Left colon (tissue), 2 donors: ENCODE data around the gene KRTAP5-7. TPM values are rescaled to one million over a fixed set of nuclear protein-coding genes. Genes with fewer than 3 reads are reported as not detected.
"Not testable (repeated sequence)": the region's sequence is repeated elsewhere in the genome, so short reads cannot be mapped to it uniquely, and the experiment has no call there.

Experiments
- ATAC-seq: fragments of 200-7000 bp; cut with Tn5 transposase; one replicate; pipeline ENCODE4 v1.9.1; 2020; ENCODE audit warnings: mild to moderate bottlenecking, moderate library complexity
- DNase-seq, 2 donors: peaks; one replicate each; pipeline ENCODE4 v3.0.0-alpha.2; 2020
- intact Hi-C, 2 donors: fragments of 100-400 bp; cut with DNase I in 1 of 2; cut with micrococcal nuclease in 1 of 2; formaldehyde crosslinking; loops; one replicate each; pipeline versions ENCODE4 v1.11.2 to v1.14.0; 2022; cut with DNase I, micrococcal nuclease
- long read RNA-seq: library from polyadenylated mRNA; unstranded; transcript quantifications from one replicate; pipeline ENCODE4 v2.0.0, GENCODE V29; 2021
- total RNA-seq, 2 donors: library from RNA; stranded (reverse); fragmentation: NEBNext Ultra II Directional; extraction: Animal tissue kit (Norgen Biotek cat#: 25700); gene quantifications; one replicate each; pipeline ENCODE4 v1.2.1, GENCODE V29; 2021
- donor health status: DM: no; HTN: no; CAD: no.
- donor health status: DM: yes; HTN: yes; CAD: no.

Gene KRTAP5-7
- total RNA-seq = under 1 TPM; 0.61 to 0.73 TPM
- long read RNA-seq = 0 reads

- peak; percentile 55 for ATAC-seq
- DNase-seq, intact Hi-C loops: not testable (repeated sequence)
These were observed at the start of gene KRTAP5-7 for GRCh38 chr11:71526796-71527575. Gene KRTAP5-7 (plus strand): TSS chr11:71527267. CDS start chr11:71527301, 34 bp downstream.

GRCh38 chr11:71477641-71478527 lies 49.2 kb upstream of the KRTAP5-7 start:
- DNase-seq (no peak), ATAC-seq (peak; percentile 11)
- intact Hi-C loops = no loop called here

GRCh38 chr11:71478528-71478840 lies 48.6 kb upstream of the KRTAP5-7 start:
- intact Hi-C loops = no loop called here
- no peak for ATAC-seq
- DNase-seq = no peak

GRCh38 chr11:71481101-71481960 lies 45.7 kb upstream of the KRTAP5-7 start:
- intact Hi-C loops = no loop called here
- no peak for ATAC-seq
- DNase-seq = no peak

GRCh38 chr11:71482216-71482615 lies 44.9 kb upstream of the KRTAP5-7 start:
- ATAC-seq (no peak), DNase-seq (no peak)
- intact Hi-C loops = no loop called here

- intact Hi-C loops = no loop called here
- DNase-seq = no peak
- ATAC-seq = no peak
These were observed 44.2 kb upstream of the KRTAP5-7 start for GRCh38 chr11:71482746-71483364.

GRCh38 chr11:71483692-71484091 lies 43.4 kb upstream of the KRTAP5-7 start:
- DNase-seq = no peak
- intact Hi-C loops = no loop called here
- no peak for ATAC-seq

GRCh38 chr11:71484248-71485062 lies 42.6 kb upstream of the KRTAP5-7 start:
- peak in 1 of 2 donors; percentile 19 for DNase-seq
- intact Hi-C loops = no loop called here
- ATAC-seq = no peak

- intact Hi-C loops = no loop called here
These were observed 42.0 kb upstream of the KRTAP5-7 start for GRCh38 chr11:71485063-71485399.

GRCh38 chr11:71485466-71485865 lies 41.6 kb upstream of the KRTAP5-7 start:
- ATAC-seq (no peak), DNase-seq (no peak)
- intact Hi-C loops = no loop called here

More at GRCh38 chr11:71485063-71485399, 42.0 kb upstream of the KRTAP5-7 start:
- ATAC-seq (no peak), DNase-seq (peak in 1 of 2 donors; percentile 8)

- intact Hi-C loops = no loop called here
- no peak for DNase-seq
- no peak for ATAC-seq
These were observed 40.7 kb upstream of the KRTAP5-7 start for GRCh38 chr11:71486320-71486719.

GRCh38 chr11:71488681-71489270 lies 38.3 kb upstream of the KRTAP5-7 start:
- intact Hi-C loops = no loop called here
- no peak for DNase-seq

GRCh38 chr11:71489311-71490043 lies 37.6 kb upstream of the KRTAP5-7 start:
- DNase-seq = no peak
- ATAC-seq = no peak
- intact Hi-C loops = no loop called here

More at GRCh38 chr11:71488681-71489270, 38.3 kb upstream of the KRTAP5-7 start:
- no peak for ATAC-seq

- no peak for ATAC-seq
- DNase-seq = no peak
- intact Hi-C loops = no loop called here
These were observed 36.9 kb upstream of the KRTAP5-7 start for GRCh38 chr11:71490044-71490730.

GRCh38 chr11:71490731-71491390 lies 36.2 kb upstream of the KRTAP5-7 start:
- DNase-seq (no peak), ATAC-seq (peak; percentile 16)
- intact Hi-C loops = no loop called here

GRCh38 chr11:71491531-71491930 lies 35.5 kb upstream of the KRTAP5-7 start:
- intact Hi-C loops = no loop called here
- ATAC-seq (no peak), DNase-seq (no peak)
